BLaER1 (cell line): ENCODE data around the gene S100A16.

Experiments used
- H3K27ac ChIP-seq: shearing (Covaris generic); formaldehyde crosslinking; 2 replicates; pipeline ENCODE4 v1.8.1; 2022
- H3K27me3 ChIP-seq: shearing (Covaris generic); formaldehyde crosslinking; 2 replicates; pipeline ENCODE4 v1.8.1; 2022
- H3K36me3 ChIP-seq: shearing (Covaris generic); formaldehyde crosslinking; 2 replicates; pipeline ENCODE4 v1.8.1; 2022
- H3K4me1 ChIP-seq: shearing (Covaris generic); formaldehyde crosslinking; 2 replicates; pipeline ENCODE4 v1.8.1; 2022
- H3K4me2 ChIP-seq: shearing (Covaris generic); formaldehyde crosslinking; 2 replicates; pipeline ENCODE4 v1.8.1; 2022
- H3K4me3 ChIP-seq: shearing (Covaris generic); formaldehyde crosslinking; 2 replicates; pipeline ENCODE4 v1.8.1; 2022
- H3K9ac ChIP-seq: shearing (Covaris generic); formaldehyde crosslinking; 2 replicates; pipeline ENCODE4 v1.8.1; 2022
- H3K9me3 ChIP-seq: shearing (Covaris generic); formaldehyde crosslinking; 2 replicates; pipeline ENCODE4 v1.8.1; 2022
- H4K20me1 ChIP-seq: shearing (Covaris generic); formaldehyde crosslinking; 2 replicates; pipeline ENCODE4 v1.8.1; 2022
- Cebpa-rat ChIP-seq: shearing (Covaris generic); IDR thresholded peaks from 2 replicates; pipeline ENCODE4 v1.8.1; 2022

The S100A16 gene

DNA sequence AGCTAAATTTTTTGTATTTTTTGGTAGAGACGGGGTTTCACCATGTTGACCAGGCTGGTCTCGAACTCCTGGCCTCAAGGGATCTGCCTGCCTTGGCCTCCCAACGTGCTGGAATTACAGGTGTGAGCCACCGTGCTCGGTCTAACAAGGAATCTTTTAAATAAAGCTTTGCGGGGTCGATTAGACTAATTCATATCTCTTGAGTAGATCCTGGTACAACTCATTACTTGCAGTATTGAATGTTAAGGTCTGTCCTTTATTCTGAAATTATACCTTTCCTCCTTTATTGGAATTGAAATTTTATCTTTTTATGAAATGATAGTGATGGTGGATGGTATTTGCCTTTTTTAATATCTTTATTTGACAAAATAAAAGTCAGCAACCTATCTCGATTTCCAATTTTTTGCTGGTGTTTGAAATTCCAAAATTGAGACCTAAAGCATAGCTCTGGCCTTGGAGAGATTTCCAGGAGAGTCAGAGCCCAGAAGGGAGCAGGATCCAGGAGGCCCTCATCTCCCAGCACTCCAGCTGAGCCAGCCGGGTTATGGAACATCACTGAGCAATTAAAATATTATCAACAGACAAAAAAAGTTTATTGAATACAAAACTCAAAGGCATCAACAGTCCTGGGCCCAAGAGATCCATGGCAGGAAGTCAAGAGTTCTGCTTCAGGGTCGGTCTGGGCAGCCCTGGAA lies 52.0 kb downstream of the S100A16 start:
- no peak for TF ChIP-seq Cebpa-rat
- Histone ChIP-seq H3K36me3 (no peaks in the 10 kb centered on the region), H3K27me3 (no peaks in the 10 kb centered on the region), H3K4me3 (no peak overlapping the region), H3K4me1 (peaks cover 23% of the 10 kb centered on the region), H3K4me2 (no peak overlapping the region), H4K20me1 (no peaks in the 10 kb centered on the region), H3K27ac (no peak overlapping the region), H3K9ac (no peak overlapping the region), H3K9me3 (no peaks in the 10 kb centered on the region)

DNA sequence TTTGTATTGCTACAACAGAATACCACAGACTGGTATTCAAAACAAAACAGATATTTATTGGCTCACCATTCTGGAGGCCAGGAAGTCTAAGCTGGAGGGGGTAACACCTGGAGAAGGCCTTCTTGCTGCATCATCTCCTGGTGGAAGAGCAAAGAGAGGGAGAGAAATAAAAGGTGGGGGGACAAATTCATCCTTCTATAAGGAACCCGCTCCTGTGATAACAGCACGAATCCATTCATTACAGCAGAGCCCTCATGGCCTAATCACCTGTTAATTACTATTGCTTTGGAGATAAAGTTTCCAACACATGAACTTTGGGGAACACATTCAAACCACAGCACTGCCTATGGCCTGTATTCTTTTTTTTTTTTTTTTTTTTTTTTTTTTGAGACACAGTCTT lies 52.7 kb downstream of the S100A16 start:
- no peak for TF ChIP-seq Cebpa-rat
- H3K27me3 ChIP-seq, result no peaks in the 10 kb centered on the region

DNA sequence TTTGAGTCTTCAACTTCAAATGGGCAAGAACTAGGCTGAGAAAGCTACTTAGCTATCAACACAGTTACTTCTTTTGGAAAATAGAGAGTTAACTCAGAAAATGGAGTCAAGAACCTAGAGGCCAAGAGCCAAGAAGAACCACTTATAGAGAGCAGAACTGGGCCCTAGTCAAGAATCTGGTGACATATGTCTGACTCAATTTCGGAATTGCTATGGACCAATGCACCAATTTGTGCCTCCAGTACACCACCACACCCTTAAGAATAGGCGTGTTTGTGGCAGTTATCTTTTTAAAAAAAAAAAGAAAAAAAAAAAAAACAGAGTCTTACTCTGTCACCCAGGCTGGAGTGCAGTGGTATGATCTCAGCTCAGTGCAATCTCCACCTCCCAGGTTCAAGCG lies 55.1 kb downstream of the S100A16 start:
- no peak overlapping the region for H3K4me3 ChIP-seq
- H3K4me1 ChIP-seq, result peaks cover 16% of the 10 kb centered on the region
- H4K20me1 ChIP-seq, result no peaks in the 10 kb centered on the region
- H3K36me3 ChIP-seq, result no peaks in the 10 kb centered on the region
- no peaks in the 10 kb centered on the region for H3K27me3 ChIP-seq
- H3K9me3 ChIP-seq, result no peaks in the 10 kb centered on the region
- H3K27ac ChIP-seq, result no peak overlapping the region
- TF ChIP-seq Cebpa-rat, result no peak
- no peak overlapping the region for H3K4me2 ChIP-seq
- no peak overlapping the region for H3K9ac ChIP-seq

More for the DNA sequence above, 52.7 kb downstream of the S100A16 start:
- H3K4me1 ChIP-seq, result peaks cover 16% of the 10 kb centered on the region
- H3K4me3 ChIP-seq, result no peak overlapping the region
- H3K9me3 ChIP-seq, result no peaks in the 10 kb centered on the region
- no peak overlapping the region for H3K4me2 ChIP-seq
- no peaks in the 10 kb centered on the region for H4K20me1 ChIP-seq
- H3K36me3 ChIP-seq, result no peaks in the 10 kb centered on the region
- no peak overlapping the region for H3K9ac ChIP-seq
- no peak overlapping the region for H3K27ac ChIP-seq
